Measurements from ENCODE around the gene APBA2.

- TF ChIP-seq CTCF (IDR thresholded peaks at IDR 0.05; ENCODE audit: low read depth, low read length) (no peak), EZH2phosphoT487 (IDR thresholded peaks at IDR 0.05; ENCODE audit: low read depth) (no peak)
These were observed 146.5 kb downstream of the APBA2 start for GRCh38 chr15:29032229-29032625.
